GM18507 (cell line): Measurements from ENCODE around the gene EPHA1.
"Not testable (repeated sequence)": the region's sequence is repeated elsewhere in the genome, so short reads cannot be mapped to it uniquely, and the experiment has no call there.

Experiments
- DNase-seq: peaks from one replicate; pipeline ENCODE4 v3.0.0; 2011; ENCODE audit warnings: low read depth; ENCODE audit not compliant: insufficient read length; ENCODE audit errors: extremely low spot score
- FAIRE-seq: peaks from 2 replicates; lab custom pipeline; 2011; peaks lifted over from hg19 to GRCh38; lab: Jason Lieb, UNC

Gene EPHA1

DNA sequence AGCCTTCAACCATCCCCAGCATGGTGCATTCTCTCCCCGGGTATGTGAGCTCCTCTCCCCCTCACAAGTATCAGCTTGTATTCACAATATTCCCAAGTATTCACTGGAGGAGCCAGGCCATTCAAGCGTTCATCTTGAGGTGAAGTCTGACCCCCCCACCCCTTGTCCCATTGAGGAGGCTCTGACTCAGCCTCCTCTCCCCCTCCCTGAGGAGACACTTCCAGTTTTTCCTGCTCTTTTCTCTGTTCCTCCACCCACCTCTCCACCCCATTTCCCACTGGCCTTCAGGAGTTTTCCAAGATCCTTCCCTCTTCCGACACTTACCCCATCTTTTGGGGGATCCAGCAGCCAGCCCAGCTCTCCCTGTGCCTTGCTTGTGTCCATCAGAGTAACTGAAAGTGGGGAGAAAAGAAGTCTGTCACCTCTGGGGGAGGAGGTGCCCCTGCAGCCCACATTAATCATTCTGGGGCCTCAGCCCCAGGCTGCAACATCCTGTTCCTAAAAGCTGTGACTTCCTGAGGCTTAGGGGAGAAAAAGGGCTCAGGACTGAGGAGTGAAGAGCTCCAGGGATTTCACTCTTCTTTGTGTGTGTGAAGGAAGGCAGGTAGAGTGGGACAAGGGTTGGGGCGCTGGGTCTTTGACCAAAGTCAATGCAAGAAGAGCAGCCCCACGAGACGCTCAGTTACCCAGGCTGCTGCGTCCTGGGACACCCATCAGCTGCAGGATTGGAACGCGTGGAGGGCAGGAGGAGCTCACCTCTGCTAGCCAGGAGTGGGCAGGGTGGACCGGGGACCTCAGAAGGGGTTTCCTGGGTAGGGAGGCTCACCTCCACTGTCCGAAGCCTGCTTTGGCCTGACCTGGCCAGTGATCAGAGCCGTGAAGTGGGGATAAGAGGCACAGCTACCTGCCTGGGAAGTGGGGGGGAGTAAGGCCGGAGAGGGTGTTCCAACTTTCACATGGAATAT is 1.1 kb downstream of the EPHA1 start:
- no peak for DNase-seq

DNA sequence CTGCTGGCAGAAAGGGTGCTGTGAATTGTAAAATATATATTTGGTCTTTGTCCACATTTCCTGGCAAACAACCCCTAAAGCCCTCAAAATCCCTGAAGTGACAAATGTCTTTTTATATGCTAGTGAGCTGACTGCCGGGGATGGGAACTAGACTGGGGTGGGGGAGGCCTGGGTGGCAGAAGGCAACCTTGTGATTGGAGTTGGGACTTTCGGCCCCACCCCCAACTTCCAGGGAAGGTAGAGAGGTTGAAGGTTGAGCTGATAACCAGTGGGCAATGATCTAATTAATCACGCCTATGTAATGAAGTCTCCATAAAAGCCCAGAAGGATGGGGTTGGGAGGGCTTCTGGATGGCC is 2.7 kb downstream of the EPHA1 start:
- no peak for FAIRE-seq
- DNase-seq, result no peak

More for the DNA sequence above, 1.1 kb downstream of the EPHA1 start:
- no peak for FAIRE-seq

DNA sequence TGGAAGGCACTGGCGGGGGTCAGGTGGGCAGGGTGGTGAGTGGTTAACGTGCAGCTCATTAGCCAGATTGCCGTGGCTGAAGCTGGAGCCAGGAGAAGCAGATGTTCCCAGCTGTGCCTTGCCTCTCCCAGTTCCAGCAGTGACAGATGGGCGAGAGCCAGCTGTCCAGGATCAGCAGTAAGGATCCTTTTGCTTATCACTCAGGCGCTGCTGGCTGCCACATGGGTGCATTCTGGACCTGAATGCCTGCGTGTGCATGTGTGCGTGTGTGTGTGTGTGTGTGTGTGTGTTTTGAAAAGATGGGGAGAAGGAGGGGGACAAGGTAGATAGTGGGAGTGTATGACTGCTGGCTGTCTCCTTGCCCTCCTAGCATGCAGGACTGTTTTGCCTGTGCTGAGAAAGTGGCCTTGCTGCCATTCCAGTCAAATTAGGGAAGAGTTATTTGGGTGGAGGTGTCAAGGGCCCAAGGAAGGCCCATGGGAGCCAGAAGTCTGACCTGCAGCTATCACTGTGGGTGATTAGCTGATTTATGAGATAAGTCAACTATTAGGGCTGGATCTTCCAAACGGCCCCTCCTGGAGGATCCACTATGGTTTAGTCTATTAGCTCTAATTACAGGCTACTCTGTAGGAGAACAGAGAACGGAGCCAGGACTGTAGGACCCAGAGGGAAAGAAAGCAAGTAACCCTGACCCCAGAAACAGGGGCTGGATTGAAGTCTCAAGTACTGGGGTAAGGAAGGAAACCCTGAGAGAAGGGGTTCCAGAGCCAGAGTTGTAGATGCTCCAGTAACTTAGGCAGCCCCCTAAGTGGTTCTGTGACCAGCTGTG is 3.3 kb downstream of the EPHA1 start:
- FAIRE-seq (no peak), DNase-seq (no peak)

DNA sequence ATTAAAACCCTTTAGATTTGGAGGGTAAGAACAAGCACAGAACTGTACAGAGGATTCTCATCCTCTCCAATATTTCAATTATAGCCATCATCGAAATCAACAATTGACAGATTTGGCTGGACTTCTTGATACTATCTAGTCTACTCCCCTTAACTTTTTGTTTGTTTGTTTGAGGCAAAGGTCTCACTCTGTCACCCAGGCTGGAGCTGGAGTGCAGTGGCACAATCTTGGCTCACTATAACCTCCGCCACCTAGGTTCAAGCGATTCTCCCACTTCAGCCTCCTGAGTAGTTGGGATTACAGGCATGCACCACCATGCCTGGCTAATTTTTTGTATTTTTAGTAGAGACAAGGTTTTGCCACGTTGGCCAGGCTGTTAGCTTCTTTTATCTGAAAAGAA is 6.4 kb downstream of the EPHA1 start:
- FAIRE-seq, DNase-seq: not testable (repeated sequence)

DNA sequence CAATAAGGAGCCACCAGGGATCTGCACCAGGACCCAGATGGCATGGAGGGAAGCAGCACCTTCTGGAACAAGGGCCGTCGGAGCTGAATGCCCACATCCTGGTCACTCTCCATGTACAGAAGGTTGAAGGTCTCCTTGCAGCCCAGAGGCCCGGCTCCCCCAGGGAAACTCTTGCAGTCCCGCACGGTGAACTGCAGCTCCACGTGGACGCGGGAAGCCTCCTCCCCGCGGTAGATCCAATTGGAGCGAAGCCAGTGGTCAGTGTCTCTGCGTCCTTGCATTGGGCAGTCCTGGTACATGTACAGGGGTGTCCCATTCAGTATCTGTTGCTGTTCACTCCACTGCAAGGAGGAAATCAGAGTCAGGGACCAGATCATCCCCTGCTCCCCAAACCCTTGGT is 7.4 kb downstream of the EPHA1 start:
- DNase-seq (no peak), FAIRE-seq (no peak)

DNA sequence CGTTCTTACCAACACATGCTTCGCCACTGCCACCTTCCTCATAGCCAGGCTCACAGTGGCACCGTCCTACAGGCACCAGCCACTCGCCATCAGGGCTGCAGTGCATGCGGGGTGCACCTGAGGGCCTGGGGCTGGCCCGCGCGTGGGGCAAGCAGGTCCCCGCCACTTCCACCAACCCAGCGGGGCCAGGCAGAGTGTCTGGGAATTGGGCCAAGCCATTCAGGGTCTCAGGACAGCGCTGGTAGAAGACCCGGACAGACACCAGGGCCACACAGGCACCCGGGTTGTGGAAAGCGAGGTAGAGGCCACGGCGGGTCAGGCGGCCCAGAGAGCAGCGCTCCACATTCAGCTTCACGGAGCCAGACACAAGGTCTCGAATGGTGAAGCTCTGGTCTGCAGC is 9.0 kb downstream of the EPHA1 start:
- FAIRE-seq (no peak), DNase-seq (no peak)

DNA sequence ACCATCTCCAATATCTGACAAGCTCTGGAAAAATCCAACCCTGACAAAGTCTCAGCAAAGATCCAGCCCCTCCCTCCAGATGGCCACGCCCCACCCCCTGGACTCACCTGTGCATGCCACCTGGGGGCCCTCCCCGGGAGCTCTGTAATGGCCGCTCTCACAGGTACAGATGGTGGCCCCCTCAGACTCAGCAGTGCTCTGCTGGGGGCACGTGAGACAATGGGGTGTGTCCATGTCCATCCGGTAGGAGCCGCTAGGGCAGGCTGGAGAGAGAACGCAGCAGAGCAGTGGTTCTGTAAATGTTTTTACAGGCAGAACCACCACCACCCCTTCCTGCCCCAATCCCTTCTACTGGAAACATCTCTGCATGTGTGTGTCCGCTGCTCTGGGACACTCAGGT is 9.5 kb downstream of the EPHA1 start:
- DNase-seq (no peak), FAIRE-seq (no peak)

DNA sequence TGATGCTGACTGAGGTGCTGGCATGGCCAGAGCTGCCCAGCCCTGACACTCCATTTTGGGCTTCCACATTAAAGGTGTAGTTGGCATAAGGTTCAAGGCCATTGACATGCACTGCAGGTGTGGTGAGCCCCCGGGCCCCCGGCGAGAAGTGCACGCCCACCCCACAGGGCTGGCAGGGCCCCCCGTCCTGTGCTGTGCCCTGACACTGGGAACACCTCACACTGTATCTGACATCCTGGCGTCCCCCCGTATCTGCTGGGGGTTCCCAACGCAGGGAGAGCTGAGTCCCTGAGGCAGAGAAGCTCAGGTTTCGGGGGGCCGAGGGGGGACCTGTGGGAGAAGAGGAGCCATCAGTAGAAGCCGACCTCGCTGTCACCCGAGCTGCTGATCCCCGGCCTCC is 10.0 kb downstream of the EPHA1 start:
- no peak for FAIRE-seq
- DNase-seq, result no peak

DNA sequence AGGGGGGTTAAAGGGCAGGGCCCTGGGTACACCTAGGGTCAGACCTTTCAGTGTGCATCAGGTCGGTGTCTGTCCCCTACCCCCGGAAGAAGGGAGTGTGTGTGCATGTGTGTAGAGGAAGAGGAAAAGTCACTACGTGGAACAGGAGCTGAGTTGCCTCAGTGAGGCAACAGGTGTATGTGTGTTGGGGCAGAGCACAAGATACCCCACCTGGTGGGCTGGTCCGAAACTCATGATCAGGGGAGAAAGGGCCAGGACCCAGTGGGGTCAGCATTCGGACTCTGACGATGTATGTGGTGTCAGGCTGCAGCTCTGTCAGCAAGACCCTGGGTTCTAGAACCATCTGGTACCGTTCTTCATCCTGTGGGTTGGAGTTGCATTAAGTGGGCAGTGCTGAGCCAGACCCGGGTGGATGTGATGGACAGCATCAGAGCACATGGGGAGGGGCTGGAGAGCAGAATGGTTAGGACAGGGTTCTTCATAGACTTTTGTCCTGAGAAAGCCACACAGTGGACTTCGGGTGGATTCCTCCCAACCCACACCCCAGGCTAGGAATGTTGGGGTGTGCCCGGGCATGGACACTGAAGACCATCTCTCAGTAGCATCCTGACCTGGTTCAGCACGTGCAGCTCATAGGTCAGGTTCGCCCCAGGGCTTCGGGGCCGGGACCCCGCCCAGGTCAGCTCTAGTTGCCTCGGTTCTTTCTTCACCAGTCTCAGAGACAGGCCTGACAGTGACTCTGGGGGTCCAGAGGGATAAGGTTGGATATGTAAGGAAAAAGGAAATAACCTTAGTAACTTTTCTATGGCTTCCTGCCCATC is 10.7 kb downstream of the EPHA1 start:
- no peak for FAIRE-seq
- no peak for DNase-seq

DNA sequence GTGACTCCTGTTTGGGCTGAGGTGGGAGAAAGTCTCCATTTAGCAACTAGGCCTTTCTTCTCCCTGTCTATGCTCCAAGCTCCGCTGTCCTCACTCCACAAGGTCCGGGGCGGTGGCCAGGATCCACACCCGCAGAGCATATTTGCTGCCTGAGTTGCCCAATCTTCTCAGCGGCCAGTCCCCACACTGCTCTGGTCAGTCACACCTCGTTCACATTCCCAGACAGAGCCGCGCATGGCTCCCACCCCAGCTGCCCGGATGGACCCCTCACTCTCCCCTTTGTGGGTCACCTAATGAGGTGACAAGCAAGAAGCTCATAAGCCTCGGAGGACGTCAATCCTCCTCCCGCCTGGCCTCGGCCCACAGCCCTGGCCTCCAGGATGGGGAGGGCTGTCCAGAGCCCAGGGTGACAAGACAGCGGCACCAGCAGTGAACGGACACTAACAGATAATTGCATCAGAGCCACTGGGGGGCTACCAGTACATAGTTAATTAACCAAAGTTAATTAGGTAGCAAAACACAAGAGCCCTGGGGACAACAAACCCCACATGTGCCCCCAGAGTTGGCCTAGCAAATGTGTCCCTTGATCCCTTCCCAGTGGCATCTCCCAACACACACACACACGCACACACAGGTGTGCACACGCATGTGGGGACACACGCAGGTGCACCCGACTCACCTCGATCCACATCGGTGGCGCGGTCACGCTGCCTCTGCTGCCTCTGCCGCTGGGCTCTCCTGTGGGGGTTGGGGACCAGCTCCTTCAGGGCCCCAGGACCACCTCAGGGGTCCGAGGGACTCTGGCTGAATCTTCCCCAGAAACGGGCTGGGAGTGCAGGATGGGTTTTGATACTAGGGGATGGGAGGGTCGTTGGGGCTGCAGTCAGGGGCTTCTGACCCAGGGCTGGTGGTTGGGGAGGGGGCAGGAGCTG is 11.8 kb downstream of the EPHA1 start:
- DNase-seq (no peak), FAIRE-seq (no peak)

DNA sequence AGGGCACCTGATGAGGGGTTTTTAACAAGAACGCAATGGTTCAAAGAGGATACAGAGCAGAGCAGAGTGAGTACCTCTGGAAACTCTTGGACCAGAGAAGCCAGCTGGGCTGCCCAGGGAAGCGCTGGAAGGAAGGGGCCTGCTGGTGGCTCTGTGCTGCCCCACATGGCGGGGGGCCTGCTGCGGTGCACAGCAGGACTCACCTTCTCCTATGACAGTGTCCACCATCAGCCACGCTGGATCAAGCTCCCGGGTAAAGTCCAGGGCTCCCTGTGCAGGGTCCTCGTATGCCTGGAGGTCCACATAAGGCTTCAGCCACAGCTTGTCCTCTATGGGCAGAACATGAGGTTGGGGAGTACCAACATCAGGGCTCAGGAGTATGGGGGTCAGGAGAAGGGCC is 12.5 kb downstream of the EPHA1 start:
- no peak for DNase-seq
- FAIRE-seq, result no peak

DNA sequence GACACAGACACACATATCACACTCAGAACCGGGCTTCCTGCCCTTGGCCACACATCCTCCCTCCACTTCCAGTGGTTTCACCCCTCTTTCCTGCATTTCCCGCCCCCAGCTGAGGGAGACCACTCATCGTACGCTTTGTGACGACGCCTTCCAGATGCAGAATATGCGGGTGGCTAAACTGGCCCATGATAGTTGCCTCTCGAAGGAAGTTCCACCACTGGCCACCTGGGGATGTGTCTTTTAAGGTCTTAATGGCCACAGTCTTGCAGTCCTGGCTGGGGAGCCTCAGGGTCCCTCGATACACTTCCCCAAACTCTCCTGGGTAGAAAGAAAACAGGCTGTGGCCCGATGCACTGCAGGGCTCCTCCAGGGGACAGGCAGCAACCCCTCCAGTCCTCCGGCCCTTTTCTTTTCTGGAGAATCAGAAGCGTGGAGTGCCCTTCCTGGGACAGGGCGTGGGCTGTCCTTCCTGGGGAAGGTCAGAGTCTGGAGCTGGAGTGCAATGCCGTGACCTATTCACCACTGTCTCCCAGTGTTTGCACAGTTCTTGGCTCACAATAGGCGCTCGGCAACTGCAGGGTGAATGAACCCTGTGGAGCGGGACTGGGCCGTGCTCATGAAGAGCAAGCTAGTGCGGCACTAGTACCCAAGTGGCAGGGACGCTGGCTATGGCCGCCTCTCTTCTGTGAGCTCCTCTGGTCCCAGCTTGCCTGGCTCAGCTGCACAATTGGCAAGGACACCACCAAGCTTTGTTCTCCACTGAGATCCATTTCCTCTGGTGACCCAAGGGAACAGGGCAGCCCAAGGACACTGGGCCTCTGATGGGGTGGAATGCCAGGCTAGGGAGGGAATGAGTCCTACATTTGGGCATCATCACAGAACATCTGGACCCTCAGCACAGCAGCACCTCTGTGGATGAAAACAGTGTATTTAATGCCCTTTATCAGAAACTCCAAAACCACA is 13.2 kb downstream of the EPHA1 start:
- FAIRE-seq, result no peak
- no peak for DNase-seq

DNA sequence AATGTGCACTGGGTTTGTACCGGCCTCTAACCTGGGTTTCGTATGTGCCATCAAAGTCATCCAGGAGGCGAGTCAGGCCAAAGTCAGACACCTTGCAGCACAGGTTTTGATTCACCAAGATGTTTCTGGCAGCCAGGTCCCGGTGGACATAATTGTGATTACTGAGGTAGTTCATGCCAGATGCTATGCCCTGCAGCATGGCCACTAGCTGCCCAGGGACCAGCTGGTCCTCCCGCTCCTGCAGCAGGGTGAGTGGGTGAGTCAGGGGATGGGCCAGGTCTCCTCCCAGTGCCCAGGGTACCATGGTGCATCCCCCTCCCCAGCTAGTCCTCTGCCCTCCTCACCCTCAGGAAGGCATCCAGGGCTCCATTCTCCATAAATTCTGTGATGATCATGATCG is 13.9 kb downstream of the EPHA1 start:
- FAIRE-seq, result no peak
- no peak for DNase-seq

DNA sequence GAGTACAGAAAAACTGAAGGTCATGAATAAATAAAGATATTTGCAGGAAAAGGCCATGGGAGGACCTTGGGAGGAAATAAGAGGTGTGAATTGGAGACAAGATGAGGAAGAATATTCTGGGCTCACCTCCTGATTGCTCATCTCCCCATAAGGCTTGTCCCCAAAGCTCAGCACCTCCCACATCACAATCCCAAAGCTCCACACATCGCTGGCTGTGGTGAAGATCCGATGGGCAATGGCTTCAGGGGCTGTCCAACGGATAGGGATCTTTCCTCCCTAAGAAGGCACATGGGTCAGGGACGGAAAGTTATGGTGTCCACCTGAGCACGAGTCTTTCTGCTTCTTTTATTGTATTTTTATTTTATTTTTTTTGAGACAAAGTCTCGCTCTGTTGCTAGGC is 14.6 kb downstream of the EPHA1 start:
- DNase-seq, result no peak
- FAIRE-seq, result no peak

DNA sequence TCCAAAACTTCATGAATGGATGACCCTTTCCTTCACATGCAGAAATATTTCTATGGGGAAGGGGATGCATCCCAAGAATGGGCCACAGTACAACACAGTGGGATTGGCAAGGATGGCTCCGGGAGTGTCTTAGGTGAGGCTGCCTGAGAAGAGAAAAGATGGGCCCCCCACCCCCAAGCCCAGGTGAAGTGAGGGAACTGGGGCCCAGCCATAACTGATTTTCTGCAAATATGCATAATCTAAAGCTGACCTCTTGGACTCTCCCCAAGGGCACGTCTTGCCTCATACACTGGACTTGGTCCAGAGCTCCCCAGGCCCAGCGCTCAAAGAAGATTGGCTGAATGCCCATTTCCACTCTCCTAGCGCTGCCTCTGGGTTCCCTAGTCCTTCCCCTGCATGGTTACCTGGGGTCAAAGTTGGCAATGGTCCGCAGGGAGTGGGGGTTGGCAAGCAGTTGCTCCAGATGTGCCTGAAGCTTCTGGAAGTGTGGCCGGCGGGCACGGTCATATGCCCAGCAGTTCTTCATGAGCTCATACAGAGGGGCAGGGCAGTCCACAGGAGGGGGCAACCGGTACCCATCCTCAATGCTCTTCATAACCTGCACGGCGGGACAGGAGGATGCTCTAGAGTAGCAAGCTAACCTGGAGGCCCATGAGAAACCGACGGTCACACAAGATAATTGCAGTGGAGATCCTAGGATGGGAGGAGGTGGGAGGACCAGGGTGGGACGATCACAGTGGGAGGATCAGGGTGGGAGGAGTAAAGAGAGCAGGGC is 15.2 kb downstream of the EPHA1 start:
- no peak for FAIRE-seq

DNA sequence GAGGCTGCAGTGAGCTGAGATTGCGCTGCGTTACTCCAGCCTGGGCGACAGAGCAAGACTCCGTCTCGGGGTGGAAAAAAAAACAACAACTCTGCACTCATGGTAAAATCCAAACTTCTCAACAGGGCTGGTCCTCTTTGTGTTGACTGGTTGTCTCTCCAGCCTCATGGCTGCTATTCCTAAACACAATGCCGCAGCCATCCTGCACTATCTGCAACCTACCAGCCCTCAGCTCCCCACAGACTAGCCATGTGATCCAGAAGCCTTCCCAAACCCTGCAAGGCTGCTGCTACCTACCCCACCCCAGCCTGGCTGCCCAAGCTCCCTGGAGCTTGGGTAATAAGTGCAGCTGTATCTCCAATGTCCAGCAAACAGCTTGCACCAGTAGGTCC is 15.8 kb downstream of the EPHA1 start:
- FAIRE-seq (no peak), DNase-seq (no peak)

More for the DNA sequence above, 15.2 kb downstream of the EPHA1 start:
- no peak for DNase-seq

DNA sequence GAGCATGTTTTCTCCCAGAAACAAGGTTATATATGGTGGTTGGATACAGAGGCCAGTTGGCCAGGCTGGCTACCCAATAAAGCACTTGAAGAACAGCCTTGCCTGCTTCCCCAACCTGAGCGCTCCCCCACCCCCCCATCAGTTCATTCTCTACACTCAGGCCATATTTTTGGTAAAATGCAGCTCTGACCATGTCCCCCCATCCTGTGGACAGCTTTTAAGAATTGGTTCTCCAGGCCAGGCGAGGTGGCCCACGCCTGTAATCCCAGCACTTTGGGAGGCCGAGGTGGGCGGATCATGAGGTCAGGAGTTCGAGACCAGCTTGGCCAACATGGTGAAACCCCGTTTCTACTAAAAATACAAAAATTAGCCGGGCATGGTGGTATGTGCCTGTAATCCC is 16.2 kb downstream of the EPHA1 start:
- DNase-seq, FAIRE-seq: not testable (repeated sequence)
